GM06990 (cell line): ENCODE measurements around the gene ZNF597.
"Not testable (repeated sequence)": the region's sequence is repeated elsewhere in the genome, so short reads cannot be mapped to it uniquely, and the experiment has no call there.

Experiments
- DNase-seq: peaks from one replicate; pipeline ENCODE4 v3.0.0-alpha.2; 2011; ENCODE audit not compliant: insufficient read length; ENCODE audit errors: extremely low read depth
- H3K27me3 ChIP-seq: replicated peaks from 2 replicates; pipeline ENCODE4 v1.6.0; 2011; ENCODE audit warnings: low read length; ENCODE audit not compliant: control insufficient read depth, insufficient read depth
- H3K36me3 ChIP-seq: 2 replicates; pipeline ENCODE4 v1.5.1; 2011; ENCODE audit warnings: low read length; ENCODE audit not compliant: control insufficient read depth, insufficient read depth
- H3K4me3 ChIP-seq: replicated peaks from 2 replicates; pipeline ENCODE4 v1.5.1; 2011; ENCODE audit warnings: low read depth, mild to moderate bottlenecking, control low read depth, low read length
- CTCF ChIP-seq: IDR thresholded peaks from 2 replicates; pipeline ENCODE4 v1.5.1; 2011; ENCODE audit warnings: low read length, control low read depth, mild to moderate bottlenecking, inconsistent platforms; ENCODE audit not compliant: insufficient read depth, poor library complexity, severe bottlenecking

The ZNF597 gene

DNA sequence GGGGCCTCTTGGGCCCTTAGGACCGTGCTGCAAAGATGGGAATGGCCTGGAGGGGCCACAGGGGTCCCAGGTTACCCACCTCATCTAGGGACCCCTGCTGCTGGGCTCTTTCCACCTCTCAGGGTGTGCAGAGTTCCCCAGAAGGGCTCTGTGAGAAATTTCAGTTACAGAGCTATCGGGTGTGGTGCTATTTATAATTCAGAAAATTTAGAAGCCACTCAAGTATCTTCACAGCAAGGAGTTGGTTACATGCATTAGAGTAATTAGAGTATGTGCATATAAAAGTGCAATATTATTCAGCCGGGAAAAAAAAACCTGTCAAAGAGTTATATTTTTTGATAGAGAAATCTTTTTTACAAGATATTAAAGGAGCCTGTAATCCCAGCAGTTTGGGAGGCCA, 33.1 kb upstream of the ZNF597 start:
- Histone ChIP-seq H3K27me3 (no peaks in the 10 kb centered on the region), H3K36me3 (peaks cover 8% of the 10 kb centered on the region), H3K4me3 (no peak overlapping the region)
- DNase-seq, result no peak
- TF ChIP-seq CTCF, result no peak

- H3K36me3 ChIP-seq, result peaks cover 8% of the 10 kb centered on the region
- no peaks in the 10 kb centered on the region for H3K27me3 ChIP-seq
- no peak overlapping the region for H3K4me3 ChIP-seq
- no peak for TF ChIP-seq CTCF
- no peak for DNase-seq
Observed at GRCh38 chr16:3475604-3476375, 32.5 kb upstream of the ZNF597 start.

DNA sequence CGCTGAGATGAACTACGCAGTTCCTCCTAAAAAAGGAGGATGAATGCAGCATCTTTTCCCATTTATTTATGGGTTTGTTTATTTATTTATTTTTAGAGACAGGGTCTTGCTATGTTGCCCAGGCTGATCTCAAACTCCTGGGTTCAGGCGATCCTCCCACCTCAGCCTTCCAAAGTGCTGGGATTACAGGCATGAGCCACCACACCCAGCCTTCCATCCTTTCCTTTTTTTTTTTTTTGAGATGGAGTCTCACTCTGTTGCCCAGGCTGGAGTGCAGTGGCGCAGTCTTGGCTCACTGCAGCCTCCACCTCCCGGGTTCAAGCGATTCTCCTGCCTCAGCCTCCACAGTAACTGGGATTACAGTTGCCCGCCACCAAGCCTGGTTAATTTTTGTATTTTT, 31.6 kb upstream of the ZNF597 start:
- peaks cover 11% of the 10 kb centered on the region for H3K36me3 ChIP-seq
- not testable (repeated sequence) for H3K4me3 ChIP-seq, DNase-seq, H3K27me3 ChIP-seq

DNA sequence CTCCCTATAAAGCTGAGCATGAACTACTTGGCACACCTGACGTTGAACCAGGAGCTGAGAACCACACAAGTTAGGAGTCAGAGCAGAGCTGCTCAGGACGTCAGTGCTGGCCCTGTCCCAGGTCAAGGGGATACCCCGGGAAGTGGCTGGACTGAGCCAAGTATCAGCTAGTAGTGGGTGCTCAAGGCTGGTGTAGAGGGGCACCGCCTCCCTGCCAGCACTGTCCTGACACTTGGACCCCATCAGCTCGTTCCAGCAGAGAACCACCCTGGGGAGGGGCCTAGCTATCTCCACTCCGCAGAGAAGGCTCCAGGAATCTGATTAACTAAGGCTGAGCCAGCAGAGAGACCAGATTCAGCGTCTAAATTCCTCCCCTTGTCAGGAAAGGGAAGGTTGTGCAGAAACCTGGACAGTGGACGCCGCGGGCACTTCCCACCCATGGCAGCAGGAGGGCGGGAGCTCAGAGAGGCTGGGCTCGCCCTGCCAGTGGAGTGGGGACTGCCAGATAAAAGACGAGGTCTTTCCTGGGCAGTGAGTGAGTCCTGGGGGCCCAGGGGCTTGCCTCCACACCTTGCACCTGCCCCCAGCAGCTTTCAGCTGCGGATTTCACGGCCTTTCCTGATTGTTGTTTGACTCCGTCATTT, 31.0 kb upstream of the ZNF597 start:
- TF ChIP-seq CTCF, result no peak
- no peak for DNase-seq
- Histone ChIP-seq H3K36me3 (peaks cover 12% of the 10 kb centered on the region), H3K4me3 (no peak overlapping the region), H3K27me3 (no peaks in the 10 kb centered on the region)

DNA sequence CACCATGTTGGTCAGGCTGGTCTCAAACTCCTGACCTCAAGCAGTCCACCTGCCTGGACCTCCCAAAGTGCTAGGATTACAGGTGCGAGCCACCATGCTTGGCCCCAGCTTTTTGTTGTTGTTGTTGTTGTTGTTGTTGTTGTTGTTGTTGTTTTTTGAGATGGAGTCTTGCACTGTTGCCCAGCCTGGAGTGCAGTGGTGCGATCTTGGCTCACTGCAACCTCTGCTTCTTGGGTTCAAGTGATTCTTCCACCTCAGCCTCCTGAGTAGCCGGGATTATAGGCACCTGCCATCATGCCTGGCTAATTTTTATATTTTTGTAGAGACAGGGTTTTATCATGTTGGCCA, 30.3 kb upstream of the ZNF597 start:
- DNase-seq, H3K27me3 ChIP-seq, H3K4me3 ChIP-seq: not testable (repeated sequence)
- H3K36me3 ChIP-seq, result peaks cover 12% of the 10 kb centered on the region

- TF ChIP-seq CTCF, result no peak
Observed at GRCh38 chr16:3472878-3473595, 29.7 kb upstream of the ZNF597 start.

More at GRCh38 chr16:3472878-3473595, 29.7 kb upstream of the ZNF597 start:
- peaks cover 10% of the 10 kb centered on the region for H3K36me3 ChIP-seq
- DNase-seq, result no peak
- no peak overlapping the region for H3K4me3 ChIP-seq
- no peaks in the 10 kb centered on the region for H3K27me3 ChIP-seq
